ENCODE measurements around the gene SMPX. TPM values are rescaled to one million over a fixed set of nuclear protein-coding genes. Genes with fewer than 3 reads are reported as not detected.

Gene SMPX
- total RNA-seq (under 1 TPM in 1 of 6 donors, not detected in 5; 0.28 TPM), polyA plus RNA-seq (under 1 TPM in 1 of 2 donors, not detected in 1; 0.09 TPM)

- 62 to 68% methylated on average over 12 of the region's 12 CpGs for WGBS, 2 donors
- Histone ChIP-seq H3K27me3 (peaks cover 0 to 6% (median 0%) of the 10 kb centered on the region in 4 donors), H3K4me1 (no peaks in the 10 kb centered on the region), H3K36me3 (no peaks in the 10 kb centered on the region), H3K4me3 (no peak within 1 kb of the TSS), H3K27ac (no peak within 1 kb of the TSS), H3K9me3 (no peaks in the 10 kb centered on the region)
- ATAC-seq = no peak
- no peak for FAIRE-seq
- no peak for TF ChIP-seq CTCF (IDR thresholded peaks at IDR 0.05)
- no peak for DNase-seq
- intact Hi-C loops (cut with DNase I) = no loop called here
Measured at GRCh38 chrX:21757960-21758359, at the start of gene SMPX. TSS of gene SMPX (minus strand) at chrX:21758116. CDS start at chrX:21754290, 3,826 bp downstream.

GRCh38 chrX:21806691-21807090 lies 48.8 kb upstream of the SMPX start:
- no peaks in the 10 kb centered on the region for H3K9me3 ChIP-seq
- DNase-seq (no peak), FAIRE-seq (no peak), ATAC-seq (peak in 1 of 4 donors; percentile 36)
- no peak overlapping the region for H3K4me3 ChIP-seq
- H3K27ac ChIP-seq = no peak overlapping the region
- H3K36me3 ChIP-seq = no peaks in the 10 kb centered on the region
- TF ChIP-seq CTCF (IDR thresholded peaks at IDR 0.05) = no peak
- no peaks in the 10 kb centered on the region for H3K27me3 ChIP-seq
- intact Hi-C loops (cut with DNase I) = no loop called here
- no peaks in the 10 kb centered on the region for H3K4me1 ChIP-seq

- no peak for TF ChIP-seq CTCF (IDR thresholded peaks at IDR 0.05)
- no peak for FAIRE-seq
Measured at GRCh38 chrX:21802839-21803238, 44.9 kb upstream of the SMPX start.

GRCh38 chrX:21802054-21802670 lies 44.2 kb upstream of the SMPX start:
- TF ChIP-seq CTCF (IDR thresholded peaks at IDR 0.05) = no peak
- 58 to 65% methylated on average over 7 of the region's 7 CpGs for WGBS, 2 donors
- no peaks in the 10 kb centered on the region for H3K9me3 ChIP-seq
- ATAC-seq = no peak
- no peaks in the 10 kb centered on the region for H3K36me3 ChIP-seq
- FAIRE-seq = no peak
- H3K27ac ChIP-seq = no peak overlapping the region
- H3K27me3 ChIP-seq = no peaks in the 10 kb centered on the region
- peaks cover 0 to 12% (median 7%) of the 10 kb centered on the region in 3 donors for H3K4me1 ChIP-seq
- intact Hi-C loops (cut with DNase I) = no loop called here
- no peak overlapping the region for H3K4me3 ChIP-seq
- DNase-seq = no peak

More at GRCh38 chrX:21802839-21803238, 44.9 kb upstream of the SMPX start:
- intact Hi-C loops (cut with DNase I) = no loop called here
- ATAC-seq (no peak), DNase-seq (no peak)
- H3K36me3 ChIP-seq = no peaks in the 10 kb centered on the region
- H3K9me3 ChIP-seq = no peaks in the 10 kb centered on the region
- no peak overlapping the region for H3K27ac ChIP-seq
- no peak overlapping the region for H3K4me3 ChIP-seq
- H3K27me3 ChIP-seq = no peaks in the 10 kb centered on the region
- peaks cover 0 to 12% (median 7%) of the 10 kb centered on the region in 3 donors for H3K4me1 ChIP-seq

GRCh38 chrX:21800344-21800770 lies 42.4 kb upstream of the SMPX start:
- no peak for TF ChIP-seq CTCF (IDR thresholded peaks at IDR 0.05)
- peak overlapping the region in 2 of 4 donors; percentile 2 to 3 for H3K27ac ChIP-seq
- ATAC-seq (peak in 1 of 4 donors; percentile 14), DNase-seq (no peak), FAIRE-seq (peak; percentile 60)
- H3K27me3 ChIP-seq = no peaks in the 10 kb centered on the region
- 0% methylated on average over 1 of the region's 1 CpG for WGBS, 2 donors
- intact Hi-C loops (cut with DNase I) = no loop called here
- H3K9me3 ChIP-seq = no peaks in the 10 kb centered on the region
- H3K36me3 ChIP-seq = no peaks in the 10 kb centered on the region
- H3K4me1 ChIP-seq = peaks cover 0 to 12% (median 7%) of the 10 kb centered on the region in 3 donors
- H3K4me3 ChIP-seq = no peak overlapping the region

All from pancreas (tissue), 10 donors.